ENCODE data around the gene GRID2. TPM values are rescaled to one million over a fixed set of nuclear protein-coding genes. Genes with fewer than 3 reads are reported as not detected.

The GRID2 gene
- total RNA-seq, 2 donors from 2014 or later, result 27.3 to 40.4 TPM

GRCh38 chr4:93779228-93779627, 1475.5 kb downstream of the GRID2 start:
- 91 to 100% methylated on average over 1 to 2 of the region's 2 CpGs for WGBS, 2 experiments (ENCODE audit: insufficient coverage in 1 of 2, insufficient read length in 1 of 2)
- Histone ChIP-seq H3K27me3 (ENCODE audit: control insufficient read depth, insufficient read depth, low read length, poor library complexity, severe bottlenecking) (no peaks in the 10 kb centered on the region), H3K4me1 (ENCODE audit: control insufficient read depth, insufficient read depth, low read length) (no peaks in the 10 kb centered on the region), H3K4me3 (ENCODE audit: low read length) (no peak overlapping the region), H3K9ac (ENCODE audit: extremely low read depth, low read length, poor library complexity, severe bottlenecking) (no peak overlapping the region), H3K36me3 (ENCODE audit: control insufficient read depth, insufficient read depth, low read length) (no peaks in the 10 kb centered on the region), H3K27ac (ENCODE audit: low read depth, low read length) (no peak overlapping the region), H3K9me3 (ENCODE audit: control insufficient read depth, low read length) (no peaks in the 10 kb centered on the region)
- no peak for DNase-seq
- Mint-ChIP-seq H3K4me1 (peaks cover 14% of the 10 kb centered on the region), H3K9me3 (no peaks in the 10 kb centered on the region), H3K27me3 (ENCODE audit: insufficient read depth) (no peaks in the 10 kb centered on the region), H3K4me3 (no peak overlapping the region), H3K36me3 (ENCODE audit: low read depth) (no peaks in the 10 kb centered on the region), H3K27ac (no peak overlapping the region)
- TF ChIP-seq CTCF (conservative IDR thresholded peaks at IDR 0.05), result no peak

GRCh38 chr4:93780080-93780479, 1476.3 kb downstream of the GRID2 start:
- WGBS, 2 experiments (ENCODE audit: insufficient coverage in 1 of 2, insufficient read length in 1 of 2), result 92 to 93% methylated on average over 5 of the region's 5 CpGs
- Histone ChIP-seq H3K4me3 (ENCODE audit: low read length) (no peak overlapping the region), H3K9ac (ENCODE audit: extremely low read depth, low read length, poor library complexity, severe bottlenecking) (no peak overlapping the region), H3K9me3 (ENCODE audit: control insufficient read depth, low read length) (no peaks in the 10 kb centered on the region), H3K27me3 (ENCODE audit: control insufficient read depth, insufficient read depth, low read length, poor library complexity, severe bottlenecking) (no peaks in the 10 kb centered on the region), H3K27ac (ENCODE audit: low read depth, low read length) (no peak overlapping the region), H3K36me3 (ENCODE audit: control insufficient read depth, insufficient read depth, low read length) (no peaks in the 10 kb centered on the region), H3K4me1 (ENCODE audit: control insufficient read depth, insufficient read depth, low read length) (no peaks in the 10 kb centered on the region)
- no peaks in the 10 kb centered on the region for H3K36me3 Mint-ChIP-seq (ENCODE audit: low read depth)
- DNase-seq, result no peak
- no peak overlapping the region for H3K4me3 Mint-ChIP-seq
- H3K9me3 Mint-ChIP-seq, result no peaks in the 10 kb centered on the region
- H3K4me1 Mint-ChIP-seq, result peaks cover 14% of the 10 kb centered on the region
- H3K27ac Mint-ChIP-seq, result peak overlapping the region; percentile 48
- no peaks in the 10 kb centered on the region for H3K27me3 Mint-ChIP-seq (ENCODE audit: insufficient read depth)
- no peak for TF ChIP-seq CTCF (conservative IDR thresholded peaks at IDR 0.05)

GRCh38 chr4:93781198-93781597, 1477.4 kb downstream of the GRID2 start:
- no peak overlapping the region for H3K4me3 ChIP-seq (ENCODE audit: low read length)
- H3K4me1 ChIP-seq (ENCODE audit: control insufficient read depth, insufficient read depth, low read length), result no peaks in the 10 kb centered on the region
- no peak overlapping the region for H3K27ac ChIP-seq (ENCODE audit: low read depth, low read length)
- no peaks in the 10 kb centered on the region for H3K27me3 ChIP-seq (ENCODE audit: control insufficient read depth, insufficient read depth, low read length, poor library complexity, severe bottlenecking)
- Mint-ChIP-seq H3K4me1 (peaks cover 14% of the 10 kb centered on the region), H3K27me3 (ENCODE audit: insufficient read depth) (no peaks in the 10 kb centered on the region), H3K9me3 (no peaks in the 10 kb centered on the region), H3K36me3 (ENCODE audit: low read depth) (no peaks in the 10 kb centered on the region), H3K27ac (no peak overlapping the region), H3K4me3 (no peak overlapping the region)
- no peaks in the 10 kb centered on the region for H3K9me3 ChIP-seq (ENCODE audit: control insufficient read depth, low read length)
- 97 to 100% methylated on average over 3 to 8 of the region's 9 CpGs for WGBS, 2 experiments (ENCODE audit: insufficient coverage in 1 of 2, insufficient read length in 1 of 2)
- no peak for DNase-seq
- H3K36me3 ChIP-seq (ENCODE audit: control insufficient read depth, insufficient read depth, low read length), result no peaks in the 10 kb centered on the region
- no peak overlapping the region for H3K9ac ChIP-seq (ENCODE audit: extremely low read depth, low read length, poor library complexity, severe bottlenecking)
- TF ChIP-seq CTCF (conservative IDR thresholded peaks at IDR 0.05), result no peak
